ENCODE results near the gene PRICKLE1. TPM values are rescaled to one million over a fixed set of nuclear protein-coding genes. Genes with fewer than 3 reads are reported as not detected.

PRICKLE1 gene
- total RNA-seq, 2 experiments from 2014 or later = not detected

DNA sequence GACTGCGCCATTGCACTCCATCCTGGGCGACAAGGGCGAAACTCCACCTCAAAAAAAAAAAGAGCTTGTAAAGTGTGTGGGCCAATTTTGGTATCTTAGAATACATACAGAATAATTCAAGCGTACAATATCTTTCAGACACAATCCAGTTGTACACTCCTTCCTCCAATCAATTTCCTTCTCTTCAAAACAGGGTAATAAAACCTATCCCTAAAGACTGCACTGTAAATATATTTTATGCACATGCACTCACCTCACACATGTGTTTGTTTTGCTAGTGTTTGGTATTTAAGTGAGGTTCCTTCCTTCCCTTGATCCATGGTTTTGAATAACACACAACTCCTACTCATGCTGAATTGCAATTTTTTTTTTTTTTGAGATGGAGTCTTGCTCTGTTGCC, 125.9 kb downstream of the PRICKLE1 start:
- ChIA-PET CTCF (no interaction called here), POLR2A (interaction anchor here (0.6 kb wide), 2 partner anchors 13 to 1519 kb away, joined by 3 read pairs; no protein-coding TSS in a partner anchor)
- Mint-ChIP-seq H3K36me3 (ENCODE audit: low read depth) (no peaks in the 10 kb centered on the region), H3K27me3 (peaks cover 5% of the 10 kb centered on the region), H3K4me1 (ENCODE audit: low read depth) (peaks cover 2% of the 10 kb centered on the region), H3K4me3 (no peak overlapping the region), H3K27ac (no peak overlapping the region), H3K9me3 (no peaks in the 10 kb centered on the region)
- TF ChIP-seq CTCF (IDR thresholded peaks at IDR 0.05) = no peak
- ATAC-seq (no peak), DNase-seq (no peak)
- intact Hi-C loops (cut with micrococcal nuclease) = no loop called here

- Mint-ChIP-seq H3K36me3 (ENCODE audit: low read depth) (no peaks in the 10 kb centered on the region), H3K27me3 (peaks cover 2% of the 10 kb centered on the region), H3K9me3 (no peaks in the 10 kb centered on the region), H3K4me1 (ENCODE audit: low read depth) (no peaks in the 10 kb centered on the region), H3K27ac (no peak overlapping the region), H3K4me3 (no peak overlapping the region)
- ChIA-PET CTCF (no interaction called here), POLR2A (no interaction called here)
- no peak for ATAC-seq
- intact Hi-C loops (cut with micrococcal nuclease) = no loop called here
- no peak for TF ChIP-seq CTCF (IDR thresholded peaks at IDR 0.05)
- DNase-seq = no peak
Observed at GRCh38 chr12:42462486-42462885, 127.1 kb downstream of the PRICKLE1 start.

- H3K9me3 Mint-ChIP-seq = no peaks in the 10 kb centered on the region
- ATAC-seq (no peak), DNase-seq (no peak)
- H3K27me3 Mint-ChIP-seq = no peaks in the 10 kb centered on the region
- no peak overlapping the region for H3K4me3 Mint-ChIP-seq
- ChIA-PET POLR2A (no interaction called here), CTCF (no interaction called here)
- TF ChIP-seq CTCF (IDR thresholded peaks at IDR 0.05) = no peak
- intact Hi-C loops (cut with micrococcal nuclease) = no loop called here
- H3K4me1 Mint-ChIP-seq (ENCODE audit: low read depth) = no peaks in the 10 kb centered on the region
- no peaks in the 10 kb centered on the region for H3K36me3 Mint-ChIP-seq (ENCODE audit: low read depth)
- H3K27ac Mint-ChIP-seq = no peak overlapping the region
Observed at GRCh38 chr12:42459336-42459847, 130.2 kb downstream of the PRICKLE1 start.

GRCh38 chr12:42458575-42458974, 131.0 kb downstream of the PRICKLE1 start:
- ChIA-PET POLR2A (no interaction called here), CTCF (no interaction called here)
- Mint-ChIP-seq H3K4me3 (no peak overlapping the region), H3K27me3 (no peaks in the 10 kb centered on the region), H3K36me3 (ENCODE audit: low read depth) (no peaks in the 10 kb centered on the region), H3K9me3 (no peaks in the 10 kb centered on the region), H3K27ac (no peak overlapping the region), H3K4me1 (ENCODE audit: low read depth) (no peaks in the 10 kb centered on the region)
- ATAC-seq = no peak
- no peak for TF ChIP-seq CTCF (IDR thresholded peaks at IDR 0.05)
- DNase-seq = no peak
- intact Hi-C loops (cut with micrococcal nuclease) = no loop called here

DNA sequence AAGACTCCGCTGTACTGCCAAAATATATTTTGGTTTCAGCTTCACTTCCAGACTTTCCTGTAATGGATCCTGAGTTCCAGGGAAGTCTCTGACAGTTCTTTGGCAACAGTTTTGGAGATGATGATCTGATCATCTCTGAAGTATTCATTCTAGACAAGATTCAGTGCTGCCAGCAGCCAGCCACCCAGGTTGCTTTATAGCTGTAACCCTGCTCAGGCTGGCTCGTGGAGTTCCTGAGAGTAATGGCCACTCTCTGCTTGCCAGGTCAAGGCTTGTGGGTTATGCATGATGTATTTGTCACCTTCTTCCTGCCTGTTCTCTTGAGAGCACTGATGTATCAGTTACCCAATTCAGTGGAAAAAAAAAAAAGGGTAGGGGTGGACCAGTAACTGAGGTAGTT, 139.3 kb downstream of the PRICKLE1 start:
- no peak for TF ChIP-seq CTCF (IDR thresholded peaks at IDR 0.05)
- Mint-ChIP-seq H3K27ac (no peak overlapping the region), H3K27me3 (no peaks in the 10 kb centered on the region), H3K36me3 (ENCODE audit: low read depth) (peaks cover 32% of the 10 kb centered on the region), H3K9me3 (no peaks in the 10 kb centered on the region), H3K4me1 (ENCODE audit: low read depth) (no peaks in the 10 kb centered on the region), H3K4me3 (no peak overlapping the region)
- no peak for DNase-seq
- ChIA-PET POLR2A (no interaction called here), CTCF (no interaction called here)
- intact Hi-C loops (cut with micrococcal nuclease) = no loop called here
- no peak for ATAC-seq
